ENCODE results near the gene DIP2C.

DIP2C gene

DNA sequence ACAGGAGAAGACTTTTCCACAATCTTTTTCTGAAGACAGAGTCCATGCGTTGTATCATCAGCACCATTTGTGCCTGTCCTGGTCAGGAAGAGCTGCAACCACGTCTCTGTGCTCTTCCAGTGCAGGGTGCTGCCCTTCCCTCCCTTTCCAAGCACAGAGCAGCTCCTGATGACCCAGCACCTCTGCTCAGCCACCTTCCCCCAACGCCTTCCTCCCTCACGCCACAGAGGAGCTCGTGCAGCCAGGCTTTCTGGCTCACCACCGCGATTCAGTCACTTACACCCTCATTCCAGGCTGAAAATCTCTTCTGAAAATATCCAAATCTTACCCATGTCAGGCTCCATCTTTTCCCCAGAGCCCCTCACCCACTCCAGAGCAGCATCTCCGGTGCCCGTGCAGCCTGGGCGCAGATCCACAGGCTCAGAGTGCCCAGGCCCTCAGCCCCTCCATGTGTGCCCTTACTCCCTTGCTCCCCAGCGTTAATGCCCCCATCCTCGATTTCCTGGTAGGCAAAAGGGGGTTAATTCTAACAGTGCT, 181.5 kb downstream of the DIP2C start:
- no peak for DNase-seq

DNA sequence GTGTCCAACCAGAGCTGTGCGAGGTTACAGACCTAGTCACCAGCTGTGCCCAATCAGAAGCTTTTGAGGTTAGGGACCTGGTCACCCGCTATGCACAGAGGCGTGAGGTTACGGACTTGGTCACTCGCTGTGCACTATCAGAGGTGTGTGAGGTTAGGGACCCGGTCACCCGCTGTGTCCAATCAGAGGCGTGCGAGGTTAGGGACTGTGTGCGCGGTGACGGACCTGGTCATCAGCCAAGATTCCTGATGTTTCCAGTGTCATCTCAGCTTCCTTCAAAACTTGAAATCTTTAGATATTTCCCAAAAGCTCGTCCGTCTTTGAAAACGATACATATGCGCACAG, 182.1 kb downstream of the DIP2C start:
- no peak for DNase-seq

DNA sequence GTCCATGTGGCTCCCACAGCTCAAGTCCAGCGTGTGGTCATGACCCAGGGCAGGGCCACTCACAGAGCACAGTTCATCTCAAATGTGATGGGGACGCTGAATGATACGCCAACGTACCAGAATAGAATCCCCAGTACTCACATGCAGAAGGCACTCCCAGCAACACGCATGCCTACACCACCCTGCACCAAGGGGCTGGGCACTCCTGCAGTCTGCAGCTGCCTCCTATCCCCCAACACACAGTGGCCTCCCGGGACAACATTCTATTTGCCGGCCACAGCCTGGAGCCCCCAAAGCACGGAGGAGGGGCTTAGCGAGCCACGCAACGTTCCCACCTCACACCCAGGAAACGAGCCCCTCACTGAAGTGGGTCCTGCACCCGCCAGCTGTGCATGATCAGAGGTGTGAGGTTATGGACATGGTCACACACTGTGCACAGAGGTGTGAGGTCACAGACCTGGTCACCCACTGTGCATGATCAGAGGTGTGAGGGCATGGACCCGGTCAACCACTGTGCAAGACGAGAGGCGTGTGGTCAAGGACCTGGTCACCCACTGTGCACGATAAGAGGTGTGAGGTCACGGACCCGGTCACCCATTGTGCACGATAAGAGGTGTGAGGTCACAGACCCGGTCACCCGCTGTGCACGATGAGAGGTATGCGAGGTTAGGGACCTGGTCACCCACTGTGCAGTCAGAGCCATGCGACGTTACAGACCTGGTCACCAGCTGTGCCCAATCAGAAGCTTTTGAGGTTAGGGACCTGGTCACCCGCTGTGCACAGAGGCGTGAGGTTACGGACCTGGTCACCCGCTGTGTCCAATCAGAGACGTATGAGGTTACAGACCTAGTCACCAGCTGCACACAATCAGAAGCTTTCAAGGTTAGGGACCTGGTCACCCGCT, 182.8 kb downstream of the DIP2C start:
- no peak for DNase-seq

DNA sequence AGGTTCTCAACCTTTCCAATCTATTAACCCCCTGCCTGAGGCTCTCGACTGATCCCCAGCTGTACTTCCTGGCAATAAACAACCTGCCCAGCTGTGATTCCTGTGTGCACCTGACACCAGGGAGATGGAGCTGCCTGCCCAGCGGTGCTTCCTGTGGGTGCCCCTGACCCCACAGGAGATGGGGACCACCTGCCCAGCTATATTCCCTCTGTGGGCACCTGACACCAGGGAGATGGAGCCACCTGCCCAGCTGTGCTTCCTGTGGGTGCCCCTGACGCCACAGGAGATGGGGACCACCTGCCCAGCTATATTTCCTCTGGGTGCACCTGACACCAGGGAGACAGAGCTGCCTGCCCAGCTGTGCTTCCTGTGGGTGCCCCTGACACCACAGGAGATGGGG, 184.0 kb downstream of the DIP2C start:
- DNase-seq = no peak

DNA sequence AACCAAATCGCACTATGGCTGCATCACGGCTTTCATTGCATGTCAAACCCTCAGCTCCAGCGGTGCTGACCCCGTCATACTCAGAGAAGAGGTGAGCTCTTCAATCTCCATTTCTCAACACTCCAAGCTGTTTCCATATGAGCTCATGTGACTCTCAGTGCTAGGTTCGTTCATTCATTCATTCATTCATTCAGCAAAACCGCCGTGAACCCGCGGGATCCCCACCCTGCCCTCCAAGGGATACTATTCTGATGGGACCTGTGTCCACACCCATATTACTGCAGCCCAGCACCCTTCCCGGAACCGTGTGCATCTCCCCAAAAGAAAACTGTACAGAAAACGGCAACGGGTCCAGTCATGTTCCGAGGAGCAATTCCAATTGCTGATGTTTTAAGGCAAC, 184.7 kb downstream of the DIP2C start:
- DNase-seq = no peak

- DNase-seq = no peak
Observed at GRCh38 chr10:504121-504611, 185.3 kb downstream of the DIP2C start.

- DNase-seq = no peak
Observed at GRCh38 chr10:501596-501995, 187.9 kb downstream of the DIP2C start.

GRCh38 chr10:500876-501275, 188.6 kb downstream of the DIP2C start:
- DNase-seq = peak; percentile 34

DNA sequence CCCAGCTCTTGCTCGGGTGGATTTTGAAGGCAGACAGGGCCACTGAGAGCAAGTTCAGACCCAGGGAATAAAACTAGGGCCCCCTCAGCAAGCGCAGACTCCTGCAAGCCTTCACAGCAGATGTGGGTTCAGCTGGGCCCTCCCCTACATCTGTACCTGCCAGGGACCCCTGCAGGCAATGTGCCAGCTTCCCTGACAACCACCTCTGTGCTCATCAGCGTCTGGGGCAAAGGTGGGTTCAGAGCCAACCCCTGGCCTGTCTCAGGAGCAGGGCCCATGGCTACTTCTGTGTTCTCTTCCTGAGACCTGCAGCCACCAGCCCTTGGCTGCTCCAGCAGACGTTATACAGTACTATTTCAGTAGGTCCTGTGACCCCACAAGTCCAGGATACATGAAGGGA, 189.5 kb downstream of the DIP2C start:
- no peak for DNase-seq

DNA sequence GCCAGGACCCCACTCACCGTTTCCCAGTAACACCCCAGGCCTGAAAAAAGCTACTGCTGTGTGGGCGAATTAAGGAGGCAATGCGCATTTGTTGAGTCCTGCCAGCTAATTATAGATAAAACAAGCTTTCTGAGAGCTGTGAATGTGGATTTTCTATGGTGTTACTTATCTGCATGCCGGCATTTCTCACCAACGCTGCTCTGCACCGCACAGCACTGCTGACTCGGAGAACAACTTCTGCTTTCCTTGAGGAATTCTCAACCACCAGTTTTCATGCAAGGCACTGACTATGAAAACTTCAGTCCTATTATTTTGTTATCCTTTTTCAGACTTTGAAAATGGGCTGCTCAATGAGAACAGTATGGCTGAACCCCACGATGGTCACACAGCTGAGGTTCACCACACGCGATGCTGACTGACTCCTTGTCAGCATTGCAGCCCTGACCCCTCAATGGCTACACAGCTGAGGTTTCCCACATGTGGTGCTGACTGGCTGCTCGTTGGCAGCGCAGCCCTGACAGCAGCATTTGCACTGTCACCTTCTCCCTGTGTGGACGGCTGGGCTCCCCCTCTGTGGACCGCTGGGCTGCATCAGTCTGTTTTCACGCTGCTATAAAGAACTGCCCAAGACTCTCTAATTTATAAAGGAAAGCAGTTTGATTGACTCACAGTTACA, 190.6 kb downstream of the DIP2C start:
- DNase-seq = no peak

DNA sequence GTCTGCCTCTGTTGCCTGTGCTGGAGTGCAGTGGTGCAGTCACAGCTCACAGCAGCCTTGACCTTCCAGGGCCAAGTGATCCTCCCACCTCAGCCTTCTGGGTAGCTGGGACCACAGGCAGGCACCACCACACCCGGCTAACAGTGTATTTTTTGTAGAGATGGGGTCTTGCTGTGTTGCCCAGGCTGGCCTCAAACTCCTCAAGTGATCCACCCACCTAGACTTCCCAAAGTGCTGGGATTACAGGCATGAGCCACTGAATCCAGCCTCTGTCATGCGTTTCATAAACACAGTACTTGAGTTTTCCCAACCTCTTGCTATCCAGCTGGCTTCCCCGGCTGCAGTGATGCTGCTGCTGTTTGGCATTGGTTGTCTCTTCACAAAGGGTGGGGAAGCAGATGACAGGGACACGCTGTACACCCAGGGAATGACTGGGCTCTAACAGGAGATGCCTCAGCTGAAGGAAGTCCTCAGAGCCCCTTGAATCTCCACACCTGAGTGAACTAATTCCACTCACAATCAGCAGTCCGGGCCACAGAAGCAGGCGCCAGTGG, 191.5 kb downstream of the DIP2C start:
- DNase-seq = no peak

DNA sequence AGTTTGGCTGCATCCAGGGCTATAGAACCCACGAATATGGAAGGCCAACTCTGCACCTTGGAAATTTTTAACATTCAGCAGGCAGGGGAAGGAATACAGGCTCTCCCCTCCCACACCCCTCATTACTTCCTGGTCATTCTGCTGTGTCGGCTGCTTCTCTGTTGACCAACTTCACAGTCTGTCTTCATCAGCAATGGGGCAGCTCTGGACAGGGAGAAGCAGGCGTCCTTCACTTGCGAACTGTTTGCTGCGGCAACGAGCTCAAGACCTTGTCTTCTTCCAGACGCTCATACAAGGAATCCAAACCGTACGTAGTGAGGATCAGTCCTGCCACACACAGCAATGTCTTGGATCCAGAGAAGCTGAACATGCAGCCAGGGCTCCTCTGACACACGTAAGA, 192.2 kb downstream of the DIP2C start:
- no peak for DNase-seq

- DNase-seq = no peak
Observed at GRCh38 chr10:494556-494955, 194.9 kb downstream of the DIP2C start.

DNA sequence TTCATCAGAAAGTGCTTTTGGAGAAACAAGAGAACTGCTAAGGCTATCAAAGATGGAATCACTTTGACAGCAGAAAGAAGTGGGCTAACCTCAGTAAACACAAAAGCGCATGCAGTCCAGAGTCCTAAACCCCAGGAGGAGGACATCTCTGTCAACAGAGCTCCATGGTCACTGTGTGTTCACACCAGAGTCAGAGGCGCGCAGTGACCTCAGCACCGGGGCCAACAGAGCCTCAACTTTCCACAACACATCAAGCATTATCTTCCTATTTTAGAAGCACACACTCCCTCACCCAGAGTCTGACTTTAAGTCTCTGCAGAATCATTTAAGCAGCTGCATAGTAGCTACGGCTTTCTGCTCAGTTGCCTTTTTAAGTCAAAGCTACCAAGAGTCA, 195.3 kb downstream of the DIP2C start:
- DNase-seq = no peak

GRCh38 chr10:493391-494148, 195.9 kb downstream of the DIP2C start:
- DNase-seq = no peak

DNA sequence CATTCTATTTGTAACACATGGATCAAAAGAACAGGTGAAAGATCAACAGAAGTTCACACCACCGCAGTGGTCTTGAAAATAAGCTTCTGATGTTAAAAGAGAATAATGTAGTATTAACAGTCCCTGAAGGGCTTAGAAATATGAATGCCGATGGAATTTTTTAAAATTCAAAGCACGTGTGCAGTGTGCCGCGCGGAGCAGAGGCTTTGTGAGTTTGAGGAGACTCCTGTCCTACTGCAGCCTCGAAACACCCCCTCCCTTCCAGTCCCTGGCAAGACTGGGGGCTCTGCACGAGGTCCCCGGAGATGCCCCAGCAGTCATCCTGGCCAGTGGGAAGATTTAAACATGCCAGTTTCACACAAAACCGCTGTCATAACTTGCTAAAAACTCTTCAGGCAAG, 196.6 kb downstream of the DIP2C start:
- no peak for DNase-seq

GRCh38 chr10:491667-492424, 197.6 kb downstream of the DIP2C start:
- no peak for DNase-seq

DNA sequence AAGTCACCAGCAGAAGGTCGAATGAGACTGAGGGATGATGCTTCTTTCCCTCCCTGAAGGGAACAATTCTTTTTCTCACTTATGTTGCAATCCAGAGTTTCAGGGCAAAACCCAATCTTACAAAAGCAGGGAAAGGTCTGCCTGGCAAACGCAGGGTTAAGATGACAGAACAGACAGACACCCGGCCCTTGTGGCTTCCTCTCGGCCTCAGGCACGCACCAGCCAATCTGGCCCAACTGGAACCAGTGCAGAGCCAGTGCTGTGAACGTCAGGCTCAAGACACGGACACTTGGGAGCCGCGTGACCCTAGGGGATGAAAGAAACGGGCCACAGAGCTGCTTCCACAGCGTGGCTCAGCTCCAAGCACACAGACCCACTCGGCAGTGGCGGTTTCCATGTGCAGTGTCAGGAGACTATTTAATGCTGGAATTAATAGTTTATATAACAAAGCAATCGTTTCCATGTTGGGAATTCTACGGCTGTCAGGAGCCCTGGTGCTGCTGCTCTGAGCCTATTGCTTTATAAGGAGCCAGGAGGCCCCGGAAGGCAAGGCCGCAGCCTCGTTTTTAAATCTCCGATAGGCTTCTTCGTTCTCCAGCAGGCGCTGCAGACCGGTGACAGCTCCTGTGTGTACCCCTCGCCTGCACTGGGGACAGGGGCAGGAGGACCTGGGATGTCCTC, 198.4 kb downstream of the DIP2C start:
- no peak for DNase-seq

DNA sequence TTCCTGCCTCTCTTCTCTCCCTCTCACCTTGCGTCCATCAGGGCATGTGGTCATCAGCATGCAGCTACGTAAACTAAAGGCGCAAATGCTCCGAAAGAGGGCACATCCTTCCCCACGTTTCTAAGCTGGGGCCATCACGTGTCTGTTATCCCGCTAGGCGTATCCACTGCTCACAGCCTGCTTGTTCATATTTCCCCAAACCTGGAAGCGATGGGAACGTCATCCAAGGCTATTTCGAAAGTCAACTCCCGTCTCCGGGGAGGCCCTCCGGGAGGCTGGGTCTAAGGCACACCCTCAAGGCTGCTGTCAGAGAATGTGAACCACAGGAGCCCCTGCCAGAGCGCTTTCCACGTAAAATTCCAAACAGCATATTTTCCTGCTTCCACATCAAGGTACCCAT, 199.2 kb downstream of the DIP2C start:
- no peak for DNase-seq

DNA sequence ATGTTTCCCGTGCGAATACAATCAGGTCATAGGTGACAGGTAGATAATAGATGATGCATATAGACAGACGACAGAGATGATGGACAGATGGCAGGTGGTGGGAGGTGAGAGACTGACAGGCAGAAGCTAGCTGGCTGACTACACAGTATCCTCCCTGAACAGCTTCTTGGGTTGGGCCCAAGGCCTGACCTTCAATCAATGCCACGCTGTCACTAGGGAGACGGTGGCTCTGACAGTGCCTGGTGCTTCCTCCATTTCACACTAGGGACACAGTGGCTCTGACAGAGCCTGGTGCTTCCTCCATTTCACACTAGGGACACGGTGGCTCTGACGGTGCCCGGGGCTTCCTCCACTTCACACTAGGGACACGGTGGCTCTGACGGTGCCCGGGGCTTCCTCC, 200.1 kb downstream of the DIP2C start:
- no peak for DNase-seq

DNA sequence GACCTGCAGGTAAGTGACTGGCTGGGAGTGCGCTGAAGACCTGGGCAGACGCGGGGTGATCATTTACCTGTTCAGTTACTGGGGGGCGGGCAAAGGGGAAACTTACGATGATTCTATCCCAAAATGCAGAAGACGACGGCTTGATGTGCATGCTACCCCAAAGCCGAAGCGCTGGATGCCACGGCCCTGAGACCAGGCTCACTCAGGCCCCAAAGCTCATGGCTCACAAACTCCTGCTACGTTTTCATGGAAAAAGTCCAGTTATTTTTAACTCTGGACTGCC, 200.6 kb downstream of the DIP2C start:
- no peak for DNase-seq
